Mucosa of descending colon (tissue), 3 donors: ENCODE results near the gene SFXN5. TPM values are rescaled to one million over a fixed set of nuclear protein-coding genes. Genes with fewer than 3 reads are reported as not detected.

Source experiments
- ATAC-seq: fragments of 200-7000 bp; cut with Tn5 transposase; one replicate; pipeline ENCODE4 v1.9.1; 2020; ENCODE audit warnings: mild to moderate bottlenecking, moderate library complexity
- DNase-seq, 3 donors: peaks; one replicate each; pipeline ENCODE4 v3.0.0-alpha.2; 2020
- H3K36me3 ChIP-seq: fragments of 200-600 bp; one replicate; pipeline ENCODE4 v1.8.0; 2021; ENCODE audit warnings: low read depth, mild to moderate bottlenecking
- H3K4me1 ChIP-seq: fragments of 200-600 bp; one replicate; pipeline ENCODE4 v1.8.0; 2021; ENCODE audit warnings: low read depth, mild to moderate bottlenecking
- H3K4me3 ChIP-seq: fragments of 200-600 bp; one replicate; pipeline ENCODE4 v1.8.0; 2021; ENCODE audit warnings: mild to moderate bottlenecking
- H3K9me3 ChIP-seq: fragments of 200-600 bp; one replicate; pipeline ENCODE4 v1.8.0; 2021; ENCODE audit warnings: mild to moderate bottlenecking
- CTCF ChIP-seq: fragments of 200-600 bp; IDR thresholded peaks from one replicate; pipeline ENCODE4 v1.8.0; 2022; ENCODE audit warnings: antibody characterized with exemption, mild to moderate bottlenecking
- intact Hi-C, 2 donors: fragments of 100-400 bp; cut with DNase I in 1 of 2; cut with micrococcal nuclease in 1 of 2; formaldehyde crosslinking; loops; one replicate each; pipeline versions ENCODE4 v1.11.0 to v1.11.1; 2022; cut with DNase I, micrococcal nuclease
- total RNA-seq, 3 donors: library from RNA; stranded (reverse); fragmentation: NEBNext Ultra II Directional in 2 of 3; extraction: Animal tissue kit (Norgen Biotek cat#: 25700) in 2 of 3; gene quantifications; one replicate each; pipeline versions ENCODE4 v1.2.1 to v1.2.4, GENCODE V29; 2021 to 2023
- donor health status: DM: no; HTN: no; CAD: no; lungs with moderate emphysema.
- donor health status: DM: no; HTN: no; CAD: no.
- donor health status: DM: no; HTN: yes; CAD: no.

Gene SFXN5
- total RNA-seq, 3 donors from 2014 or later: 22.2 to 30.9 (median 27.5) TPM

GRCh38 chr2:73036766-73037165, 34.7 kb downstream of the SFXN5 start:
- no peak overlapping the region for H3K4me3 ChIP-seq
- no peaks in the 10 kb centered on the region for H3K9me3 ChIP-seq
- intact Hi-C loops: no loop called here
- no peak for TF ChIP-seq CTCF
- DNase-seq: no peak
- H3K4me1 ChIP-seq: peaks cover 7% of the 10 kb centered on the region
- ATAC-seq: no peak
- H3K36me3 ChIP-seq: no peaks in the 10 kb centered on the region

GRCh38 chr2:73035899-73036711, 35.4 kb downstream of the SFXN5 start:
- ATAC-seq (no peak), DNase-seq (no peak)
- Histone ChIP-seq H3K4me3 (no peak overlapping the region), H3K36me3 (no peaks in the 10 kb centered on the region), H3K9me3 (no peaks in the 10 kb centered on the region), H3K4me1 (peaks cover 9% of the 10 kb centered on the region)
- intact Hi-C loops: no loop called here
- no peak for TF ChIP-seq CTCF

GRCh38 chr2:73034661-73035375, 36.7 kb downstream of the SFXN5 start:
- intact Hi-C loops: no loop called here
- Histone ChIP-seq H3K36me3 (no peaks in the 10 kb centered on the region), H3K9me3 (no peaks in the 10 kb centered on the region), H3K4me3 (no peak overlapping the region), H3K4me1 (peaks cover 9% of the 10 kb centered on the region)
- no peak for DNase-seq
- no peak for TF ChIP-seq CTCF
- ATAC-seq: no peak

GRCh38 chr2:73033766-73034381, 37.6 kb downstream of the SFXN5 start:
- Histone ChIP-seq H3K36me3 (no peaks in the 10 kb centered on the region), H3K9me3 (no peaks in the 10 kb centered on the region), H3K4me3 (no peak overlapping the region), H3K4me1 (peaks cover 9% of the 10 kb centered on the region)
- no peak for TF ChIP-seq CTCF
- ATAC-seq (peak; percentile 30), DNase-seq (no peak)
- intact Hi-C loops: no loop called here

GRCh38 chr2:73033142-73033765, 38.3 kb downstream of the SFXN5 start:
- Histone ChIP-seq H3K36me3 (no peaks in the 10 kb centered on the region), H3K9me3 (no peaks in the 10 kb centered on the region), H3K4me3 (no peak overlapping the region), H3K4me1 (peaks cover 9% of the 10 kb centered on the region)
- no peak for TF ChIP-seq CTCF
- ATAC-seq: peak; percentile 58
- intact Hi-C loops: no loop called here
- DNase-seq: peak in 2 of 3 donors; percentile 53 to 65
